Measurements from ENCODE around the gene ARL3.
"Not testable (repeated sequence)": the region's sequence is repeated elsewhere in the genome, so short reads cannot be mapped to it uniquely, and the experiment has no call there.

The ARL3 gene

GRCh38 chr10:102713814-102714620, at the start of gene ARL3:
TSS of gene ARL3 (minus strand) at chr10:102714397. CDS start at chr10:102714275, 122 bp downstream.
- peak; percentile 99 for DNase-seq (ENCODE audit: low spot score)

DNA sequence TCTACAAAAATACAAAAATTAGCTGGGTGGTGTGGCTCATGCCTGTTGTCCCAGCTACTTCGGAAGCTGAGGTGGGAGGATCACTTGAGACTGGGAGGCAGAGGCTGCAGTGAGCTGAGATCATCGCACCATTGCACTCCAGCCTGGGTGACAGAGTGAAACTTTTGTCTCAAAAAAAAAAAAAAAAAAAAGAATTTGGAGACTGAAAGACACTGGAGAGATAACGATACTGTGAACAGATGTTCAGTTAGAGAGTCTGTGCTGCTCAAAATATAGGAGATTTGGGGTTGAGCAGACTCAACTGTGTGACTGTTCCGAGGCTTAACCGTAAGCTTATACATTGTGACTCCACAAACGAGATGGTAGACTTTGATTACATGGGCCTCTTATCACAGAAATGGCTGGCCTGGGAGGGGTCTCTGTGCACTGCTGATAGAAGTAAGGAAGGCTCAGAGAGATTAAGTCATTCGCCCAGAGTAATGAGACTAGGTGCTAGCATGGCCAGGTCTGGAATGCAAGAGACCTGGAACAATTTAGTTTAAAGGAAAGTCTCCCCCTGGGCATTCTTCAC, 48.9 kb upstream of the ARL3 start:
- no peak for DNase-seq (ENCODE audit: low spot score)

DNA sequence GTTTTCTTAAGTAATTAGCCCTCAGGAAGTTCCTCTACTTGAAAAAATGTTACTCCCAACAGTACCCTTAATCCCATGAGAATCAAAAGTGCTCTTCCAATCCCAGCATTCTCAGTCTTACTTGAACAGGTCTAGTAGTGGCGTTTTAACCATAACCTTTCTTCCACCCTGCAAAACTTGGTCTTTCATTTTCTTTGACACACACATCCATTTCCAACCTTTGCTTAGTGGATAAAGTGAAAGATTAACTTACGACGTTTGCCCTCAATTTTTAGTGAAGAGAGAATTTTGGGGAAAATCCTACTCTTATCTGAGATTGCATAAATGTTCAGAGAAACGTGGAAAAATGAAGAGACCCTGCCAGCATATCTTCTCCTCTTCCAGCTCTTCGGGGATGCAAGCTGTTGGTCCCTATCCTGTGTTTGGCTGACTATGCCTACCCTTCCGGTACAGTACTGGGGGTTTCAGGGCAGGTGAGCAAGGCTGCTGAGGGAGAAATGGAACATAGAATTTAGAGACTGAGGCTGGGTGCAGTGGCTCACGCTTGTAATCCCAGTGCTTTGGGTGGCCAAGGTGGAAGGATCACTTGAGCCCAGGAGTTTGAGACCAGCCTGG, 48.3 kb upstream of the ARL3 start:
- DNase-seq (ENCODE audit: low spot score) = no peak

DNA sequence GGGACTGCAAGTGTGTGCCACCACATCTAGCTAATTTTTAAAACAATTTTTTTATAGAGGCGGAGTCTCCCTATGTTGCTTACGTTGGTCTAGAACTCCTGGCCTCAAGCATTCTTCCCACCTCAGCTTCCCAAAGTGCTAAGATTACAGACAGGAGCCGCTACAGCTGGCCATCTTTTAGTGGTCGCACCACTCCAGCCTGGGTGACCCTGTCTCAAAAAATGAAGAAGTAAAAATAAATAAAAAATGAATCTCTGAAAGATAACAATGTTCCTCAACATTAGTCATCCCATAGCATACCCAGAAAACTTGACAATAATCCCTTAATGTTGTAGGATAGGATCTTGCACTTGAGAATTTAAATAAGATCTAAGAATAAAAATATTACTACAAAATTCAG, 47.8 kb upstream of the ARL3 start:
- no peak for DNase-seq (ENCODE audit: low spot score)

DNA sequence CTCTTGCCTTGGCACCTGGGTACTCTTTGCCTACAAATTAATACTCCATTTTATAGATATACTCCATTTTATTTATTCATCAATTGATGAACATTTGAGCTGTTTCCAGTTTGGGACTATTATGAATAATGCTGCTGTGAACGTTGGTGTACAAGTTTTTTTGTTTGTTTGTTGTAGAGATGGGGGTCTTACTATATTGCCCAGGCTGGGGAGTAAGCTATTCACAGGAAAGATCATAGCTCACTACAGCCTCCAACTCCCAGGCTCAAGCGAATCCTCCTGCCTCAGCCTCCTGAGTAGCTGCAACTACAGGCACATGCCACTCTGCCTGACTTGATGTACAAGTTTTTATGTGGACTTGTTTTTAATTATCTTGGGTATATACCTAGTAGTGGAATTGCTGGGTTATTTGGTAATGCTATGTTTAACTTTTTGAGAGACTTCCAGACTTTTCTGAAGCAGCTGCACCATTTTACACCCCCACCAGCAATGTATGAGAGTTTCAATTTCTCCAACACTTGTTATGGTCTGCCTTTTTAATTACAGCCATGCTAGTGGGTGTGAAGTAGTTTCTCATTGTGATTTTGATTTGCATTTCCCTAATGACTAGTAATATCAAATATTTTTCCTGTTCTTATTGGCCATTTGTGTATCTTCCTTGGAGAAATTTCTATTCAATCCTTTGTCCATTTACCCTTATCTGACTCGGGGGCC, 45.5 kb upstream of the ARL3 start:
- DNase-seq (ENCODE audit: low spot score) = no peak

- peak; percentile 46 for DNase-seq (ENCODE audit: low spot score)
Measured at GRCh38 chr10:102758933-102759262, 44.7 kb upstream of the ARL3 start.

DNA sequence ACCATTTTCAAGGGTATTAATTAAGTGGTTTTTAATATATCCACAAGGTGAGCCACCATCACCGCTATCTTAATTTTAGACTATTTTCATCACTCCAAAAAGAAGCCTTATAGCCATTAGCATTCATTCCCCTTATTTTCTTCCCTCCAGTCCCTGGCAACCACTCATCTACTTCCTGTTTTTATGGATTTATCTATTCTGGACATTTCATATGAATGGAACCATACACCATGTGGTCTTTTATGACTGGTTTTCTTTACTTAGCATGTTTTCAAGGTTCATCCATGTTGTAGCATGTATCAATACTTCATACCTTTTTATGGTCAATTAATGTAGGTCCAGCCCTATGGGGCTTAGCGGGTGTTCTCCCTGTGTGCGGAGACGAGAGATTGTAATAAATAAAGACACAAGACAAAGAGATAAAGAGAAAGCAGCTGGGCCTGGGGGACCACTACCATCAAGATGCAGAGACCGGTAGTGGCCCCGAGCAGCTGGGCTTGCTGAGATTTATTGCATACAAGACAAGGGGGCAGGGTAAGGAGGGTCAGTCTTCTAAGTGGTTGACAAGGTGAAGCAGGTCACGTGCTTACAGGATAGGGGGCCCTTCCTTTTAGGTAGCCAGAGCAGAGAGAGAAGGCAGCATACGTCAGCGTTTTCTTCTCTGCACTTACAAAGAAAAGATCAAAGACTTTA, 44.2 kb upstream of the ARL3 start:
- DNase-seq (ENCODE audit: low spot score) = no peak

GRCh38 chr10:102757323-102757722, 43.1 kb upstream of the ARL3 start:
- no peak for DNase-seq (ENCODE audit: low spot score)

DNA sequence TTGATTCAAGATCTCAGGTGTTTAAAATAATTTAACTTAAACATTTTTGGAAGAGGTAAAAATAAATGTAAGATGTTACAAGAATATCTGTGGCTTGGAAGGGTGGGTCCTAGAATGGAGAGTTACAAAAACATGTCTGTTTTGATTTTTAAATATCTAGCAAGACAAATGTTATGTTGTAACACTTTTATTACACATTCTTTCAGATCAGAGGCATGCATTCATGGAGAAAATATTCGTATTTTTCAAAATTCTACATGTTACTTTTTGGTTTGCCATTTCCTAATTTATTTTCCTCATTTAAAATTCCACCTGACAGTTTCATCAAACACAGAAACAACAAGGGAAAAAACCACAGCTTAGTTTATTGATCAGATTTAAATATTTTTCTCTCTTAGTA, 39.5 kb upstream of the ARL3 start:
- no peak for DNase-seq (ENCODE audit: low spot score)

DNA sequence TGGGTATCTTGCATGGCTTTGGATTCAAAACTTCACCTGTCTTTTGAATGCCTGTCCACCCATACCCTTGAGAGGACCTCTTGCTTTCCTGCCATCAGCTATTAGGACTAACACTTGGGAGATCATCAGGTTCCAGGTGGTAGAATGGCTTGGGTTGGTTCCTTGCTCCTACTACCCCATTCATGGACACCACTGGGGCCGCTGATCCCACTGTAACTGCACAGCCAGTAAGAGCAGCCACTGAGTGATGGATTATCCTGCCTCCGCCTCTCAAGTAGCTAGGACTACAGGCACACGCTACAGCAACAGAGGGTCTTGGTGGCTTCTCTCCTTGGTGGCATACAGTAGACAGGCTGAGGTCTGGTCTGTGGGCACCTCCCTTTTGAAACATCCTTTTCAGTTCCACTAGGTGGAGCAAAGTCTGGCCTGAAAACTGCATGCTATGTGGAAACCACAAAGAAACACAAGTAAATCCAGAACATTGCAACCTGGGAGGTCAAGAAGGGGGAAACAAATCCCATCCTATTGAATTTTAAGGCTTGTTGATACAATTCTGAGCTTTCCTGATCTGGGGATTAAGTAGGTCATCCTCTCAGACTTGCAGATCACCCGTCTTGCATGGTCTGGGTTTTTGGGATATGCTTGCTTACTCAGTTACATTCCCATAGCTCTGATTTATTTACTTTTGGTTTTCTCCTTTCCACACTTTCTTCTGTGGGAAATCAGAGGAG, 38.9 kb upstream of the ARL3 start:
- DNase-seq (ENCODE audit: low spot score) = peak; percentile 58

DNA sequence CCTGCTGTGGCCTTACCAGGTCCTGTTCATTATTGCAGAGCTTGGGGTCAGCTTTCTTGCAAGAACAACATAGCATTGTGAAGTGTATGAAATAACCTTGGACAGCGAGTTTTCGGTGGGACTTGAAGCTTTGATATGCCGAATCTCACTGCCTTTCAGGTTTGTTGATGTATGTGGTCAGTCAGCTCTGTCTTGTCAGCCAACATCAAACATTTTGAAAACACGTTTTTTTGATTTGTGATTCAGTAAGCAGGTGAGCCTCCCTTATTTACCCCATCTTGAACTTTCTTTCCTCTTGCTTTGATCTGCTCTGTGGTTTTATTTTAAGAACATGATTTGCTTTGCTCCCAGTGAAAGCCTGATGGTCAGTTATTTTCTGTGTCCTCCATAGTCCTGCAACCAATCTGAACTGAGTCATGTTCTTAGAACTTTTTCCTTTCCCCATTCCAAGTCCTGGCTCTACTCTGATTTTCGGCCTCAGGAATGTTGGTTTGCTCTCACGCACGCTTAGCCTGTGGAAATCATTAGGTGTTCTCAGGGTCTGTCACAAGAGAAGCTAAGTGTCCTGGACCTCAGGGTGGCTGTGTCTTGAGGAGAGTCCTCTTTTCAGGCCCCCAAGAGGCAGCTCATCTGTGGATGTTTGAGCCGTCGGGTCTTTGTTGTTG, 38.2 kb upstream of the ARL3 start:
- peak; percentile 68 for DNase-seq (ENCODE audit: low spot score)

DNA sequence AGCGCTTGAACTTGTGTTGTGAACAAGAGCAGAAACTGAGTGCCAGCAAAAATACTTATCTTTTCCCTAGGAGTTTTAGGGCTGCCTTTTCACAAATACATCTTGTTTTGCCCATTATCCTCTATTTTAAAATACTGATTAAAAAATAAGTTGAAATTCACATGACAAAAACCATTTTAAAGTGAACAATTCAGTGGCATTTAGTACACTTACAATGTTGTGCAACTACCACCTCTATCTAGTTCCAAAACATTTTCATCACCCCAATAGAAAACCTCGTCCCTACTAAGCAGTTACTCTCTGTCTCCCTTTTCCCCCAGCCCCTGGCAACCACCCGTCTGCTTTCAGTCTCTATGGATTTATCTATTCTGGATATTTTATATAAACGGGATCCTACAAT, 31.0 kb upstream of the ARL3 start:
- no peak for DNase-seq (ENCODE audit: low spot score)

GRCh38 chr10:102744374-102745051, 30.3 kb upstream of the ARL3 start:
- peak; percentile 57 for DNase-seq (ENCODE audit: low spot score)

DNA sequence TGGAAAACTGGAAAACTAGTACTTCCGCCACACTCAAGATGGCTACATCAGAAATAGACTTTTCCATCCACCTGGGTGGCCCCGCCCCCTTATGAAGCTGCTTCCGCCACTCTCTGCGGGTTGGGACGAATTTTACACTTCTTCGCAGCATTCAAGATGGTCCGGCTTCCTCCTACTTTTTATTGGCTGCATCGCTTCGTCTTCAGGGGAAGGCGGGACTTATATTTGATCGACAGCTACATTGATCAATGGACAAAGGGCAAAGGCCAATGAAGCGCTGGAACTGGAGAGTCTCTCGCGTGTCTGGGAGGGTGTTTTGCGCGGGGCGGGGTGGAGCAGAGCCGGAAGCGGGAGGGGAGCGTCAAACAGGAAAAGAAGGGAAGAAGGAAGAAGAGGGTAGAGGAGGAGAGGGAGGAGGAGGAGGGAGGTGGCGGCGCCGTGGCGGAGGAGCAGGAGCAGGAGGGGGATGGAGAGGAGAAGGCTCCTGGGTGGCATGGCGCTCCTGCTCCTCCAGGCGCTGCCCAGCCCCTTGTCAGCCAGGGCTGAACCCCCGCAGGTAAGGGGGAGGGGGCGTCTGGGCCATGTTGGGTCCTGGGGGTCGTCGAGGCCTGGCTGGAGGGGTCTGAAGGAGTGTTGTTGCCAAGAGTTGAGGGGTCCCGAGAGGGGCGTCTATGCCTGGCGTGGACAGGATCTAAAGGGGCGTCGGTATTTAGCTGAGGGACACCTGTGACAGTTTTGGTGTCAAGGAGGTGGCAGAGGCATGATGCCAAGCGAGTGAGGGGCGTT, 29.6 kb upstream of the ARL3 start, which contains the start of gene WBP1L:
Gene WBP1L (plus strand): TSS at position 361 of the 786 bp plus-strand sequence. CDS start 106 bp downstream, at position 467.
- peak; percentile 100 for DNase-seq (ENCODE audit: low spot score)

GRCh38 chr10:102743078-102743587, 28.9 kb upstream of the ARL3 start:
- no peak for DNase-seq (ENCODE audit: low spot score)

DNA sequence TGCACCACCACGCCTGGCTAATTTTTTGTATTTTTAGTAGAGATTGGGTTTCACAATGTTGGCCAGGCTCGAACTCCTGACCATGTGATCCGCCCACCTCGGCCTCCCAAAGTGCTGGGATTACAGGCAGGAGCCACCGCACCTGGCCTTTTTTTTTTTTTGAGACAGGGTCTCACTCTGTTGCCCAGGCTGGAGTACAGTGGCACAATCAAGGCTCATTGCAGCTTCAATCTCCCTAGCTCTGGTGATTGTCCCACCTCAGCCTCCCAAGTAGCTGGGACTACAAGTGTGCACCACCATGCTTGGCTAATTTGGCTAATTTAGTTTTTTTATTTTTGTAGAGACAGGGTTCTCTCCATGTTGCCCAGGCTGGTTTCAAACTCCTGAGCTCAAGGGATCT, 28.1 kb upstream of the ARL3 start:
- DNase-seq (ENCODE audit: low spot score) = not testable (repeated sequence)

GRCh38 chr10:102741726-102742237, 27.6 kb upstream of the ARL3 start:
- DNase-seq (ENCODE audit: low spot score) = no peak

- DNase-seq (ENCODE audit: low spot score) = no peak
Measured at GRCh38 chr10:102740229-102740628, 26.0 kb upstream of the ARL3 start.

- no peak for DNase-seq (ENCODE audit: low spot score)
Measured at GRCh38 chr10:102738692-102739121, 24.5 kb upstream of the ARL3 start.

Data from kidney tubule cell (primary cell).